ENCODE data around the gene NTNG2.

NTNG2 gene

DNA sequence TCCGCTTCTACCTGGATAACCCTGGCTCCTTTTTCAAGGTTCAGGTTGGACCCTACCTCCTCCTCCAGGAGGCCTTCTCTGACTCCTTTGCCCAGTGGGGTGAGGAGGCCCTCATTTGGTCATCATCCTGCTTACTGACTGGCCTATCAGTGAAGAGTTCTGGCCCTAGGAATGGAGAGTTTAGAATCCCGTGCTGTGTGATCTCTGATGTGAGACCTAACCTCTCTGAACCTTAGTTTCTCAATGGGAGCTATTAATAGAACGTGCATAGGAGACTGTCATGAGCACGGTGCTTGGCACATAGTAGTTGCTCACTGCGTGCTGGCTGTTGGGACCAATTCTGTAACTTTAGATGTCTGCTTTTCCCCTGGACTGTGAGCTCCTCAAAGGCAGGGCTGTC lies 10.3 kb downstream of the NTNG2 start:
- no peak for DNase-seq (ENCODE audit: extremely low read depth, insufficient read length)
- Histone ChIP-seq H3K4me3 (replicated peaks; ENCODE audit: low read depth, low read length) (no peak overlapping the region), H3K36me3 (ENCODE audit: control insufficient read depth, insufficient read depth, low read length) (no peaks in the 10 kb centered on the region), H3K27me3 (replicated peaks; ENCODE audit: control insufficient read depth, insufficient read depth, low read length) (no peaks in the 10 kb centered on the region; the same call in 1 of the 2 replicates)
- TF ChIP-seq, protein P1, sequence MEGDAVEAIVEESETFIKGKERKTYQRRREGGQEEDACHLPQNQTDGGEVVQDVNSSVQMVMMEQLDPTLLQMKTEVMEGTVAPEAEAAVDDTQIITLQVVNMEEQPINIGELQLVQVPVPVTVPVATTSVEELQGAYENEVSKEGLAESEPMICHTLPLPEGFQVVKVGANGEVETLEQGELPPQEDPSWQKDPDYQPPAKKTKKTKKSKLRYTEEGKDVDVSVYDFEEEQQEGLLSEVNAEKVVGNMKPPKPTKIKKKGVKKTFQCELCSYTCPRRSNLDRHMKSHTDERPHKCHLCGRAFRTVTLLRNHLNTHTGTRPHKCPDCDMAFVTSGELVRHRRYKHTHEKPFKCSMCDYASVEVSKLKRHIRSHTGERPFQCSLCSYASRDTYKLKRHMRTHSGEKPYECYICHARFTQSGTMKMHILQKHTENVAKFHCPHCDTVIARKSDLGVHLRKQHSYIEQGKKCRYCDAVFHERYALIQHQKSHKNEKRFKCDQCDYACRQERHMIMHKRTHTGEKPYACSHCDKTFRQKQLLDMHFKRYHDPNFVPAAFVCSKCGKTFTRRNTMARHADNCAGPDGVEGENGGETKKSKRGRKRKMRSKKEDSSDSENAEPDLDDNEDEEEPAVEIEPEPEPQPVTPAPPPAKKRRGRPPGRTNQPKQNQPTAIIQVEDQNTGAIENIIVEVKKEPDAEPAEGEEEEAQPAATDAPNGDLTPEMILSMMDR (IDR thresholded peaks at IDR 0.05; ENCODE audit: insufficient read depth, low read length, poor library complexity, severe bottlenecking) = no peak

DNA sequence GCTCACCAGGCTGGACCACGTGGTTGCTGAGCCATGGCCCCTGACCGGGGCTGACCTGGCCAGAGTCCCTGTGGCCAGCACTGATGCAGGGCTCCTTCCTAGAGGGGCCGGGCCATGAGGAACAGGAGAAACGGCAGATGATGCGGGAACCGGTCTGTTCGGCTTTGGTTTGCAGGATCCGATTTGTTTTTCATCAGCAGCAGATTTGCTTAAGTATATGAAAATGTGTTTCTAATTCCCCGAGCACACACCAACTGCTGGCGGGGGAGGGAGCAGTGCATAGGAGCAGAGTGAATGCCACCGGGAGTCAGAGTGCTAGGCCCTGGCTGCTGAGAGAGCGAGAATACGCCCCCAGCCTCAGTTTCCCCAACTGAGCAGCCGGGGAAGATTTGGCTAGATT lies 13.6 kb downstream of the NTNG2 start:
- H3K4me3 ChIP-seq (replicated peaks; ENCODE audit: low read depth, low read length) = no peak overlapping the region
- DNase-seq (ENCODE audit: extremely low read depth, insufficient read length) = no peak
- TF ChIP-seq, protein P1 (IDR thresholded peaks at IDR 0.05; ENCODE audit: insufficient read depth, low read length, poor library complexity, severe bottlenecking) = no peak
- H3K27me3 ChIP-seq (replicated peaks; ENCODE audit: control insufficient read depth, insufficient read depth, low read length) = no peaks in the 10 kb centered on the region; the same call in none of the 2 replicates
- H3K36me3 ChIP-seq (ENCODE audit: control insufficient read depth, insufficient read depth, low read length) = no peaks in the 10 kb centered on the region

DNA sequence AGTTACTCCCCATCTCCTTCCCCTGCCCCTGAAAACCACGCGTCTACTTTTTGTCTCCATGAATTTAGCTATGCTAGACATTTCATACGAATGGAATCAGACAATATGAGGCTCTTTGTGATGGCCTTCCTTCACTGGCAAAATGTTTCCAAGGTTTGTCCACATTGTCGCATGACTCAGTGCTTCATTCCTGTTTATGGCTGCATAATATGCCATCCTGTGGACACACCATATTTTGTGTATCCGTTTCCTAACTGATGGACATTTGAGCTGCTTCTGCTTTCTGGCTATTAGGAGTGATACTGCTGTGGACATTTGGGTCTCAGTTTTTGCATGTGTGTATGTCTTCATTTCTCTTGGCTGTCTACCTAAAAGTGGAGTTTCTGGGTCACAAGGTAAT lies 14.5 kb downstream of the NTNG2 start:
- H3K27me3 ChIP-seq (replicated peaks; ENCODE audit: control insufficient read depth, insufficient read depth, low read length) = no peaks in the 10 kb centered on the region; the same call in none of the 2 replicates

DNA sequence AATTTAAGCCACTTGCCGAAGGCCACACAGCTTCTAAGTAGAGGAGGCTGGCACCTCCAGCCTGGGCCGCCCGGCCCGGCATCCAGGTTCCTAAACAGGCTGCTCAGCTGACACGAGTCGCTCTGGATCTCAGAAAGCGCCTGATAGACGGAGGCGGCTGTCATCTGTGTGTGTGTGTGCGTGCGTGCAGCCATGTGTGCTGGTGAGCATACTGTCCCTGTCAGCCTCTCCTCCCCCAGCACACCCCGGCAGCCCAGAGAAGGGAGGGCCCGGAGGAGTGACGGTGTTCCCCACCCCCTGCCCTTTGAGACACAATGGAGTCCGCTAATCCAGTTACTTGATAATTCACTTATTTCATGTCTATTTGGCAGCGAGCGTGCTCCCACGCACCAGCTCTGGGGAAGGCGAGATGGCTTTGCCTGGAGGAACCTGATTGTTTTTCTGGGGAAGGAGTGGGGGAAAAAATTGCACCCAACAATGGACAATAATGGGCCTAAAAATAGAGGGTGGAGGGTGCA lies 20.0 kb downstream of the NTNG2 start:
- TF ChIP-seq, protein P1 (IDR thresholded peaks at IDR 0.05; ENCODE audit: insufficient read depth, low read length, poor library complexity, severe bottlenecking) = no peak
- no peak for DNase-seq (ENCODE audit: extremely low read depth, insufficient read length)
- H3K4me3 ChIP-seq (replicated peaks; ENCODE audit: low read depth, low read length) = no peak overlapping the region
- H3K27me3 ChIP-seq (replicated peaks; ENCODE audit: control insufficient read depth, insufficient read depth, low read length) = no peaks in the 10 kb centered on the region; the same call in none of the 2 replicates
- no peaks in the 10 kb centered on the region for H3K36me3 ChIP-seq (ENCODE audit: control insufficient read depth, insufficient read depth, low read length)

More for the DNA sequence above, 14.5 kb downstream of the NTNG2 start:
- Histone ChIP-seq H3K36me3 (ENCODE audit: control insufficient read depth, insufficient read depth, low read length) (no peaks in the 10 kb centered on the region), H3K4me3 (replicated peaks; ENCODE audit: low read depth, low read length) (no peak overlapping the region)
- TF ChIP-seq, protein P1 (IDR thresholded peaks at IDR 0.05; ENCODE audit: insufficient read depth, low read length, poor library complexity, severe bottlenecking) = no peak
- no peak for DNase-seq (ENCODE audit: extremely low read depth, insufficient read length)

DNA sequence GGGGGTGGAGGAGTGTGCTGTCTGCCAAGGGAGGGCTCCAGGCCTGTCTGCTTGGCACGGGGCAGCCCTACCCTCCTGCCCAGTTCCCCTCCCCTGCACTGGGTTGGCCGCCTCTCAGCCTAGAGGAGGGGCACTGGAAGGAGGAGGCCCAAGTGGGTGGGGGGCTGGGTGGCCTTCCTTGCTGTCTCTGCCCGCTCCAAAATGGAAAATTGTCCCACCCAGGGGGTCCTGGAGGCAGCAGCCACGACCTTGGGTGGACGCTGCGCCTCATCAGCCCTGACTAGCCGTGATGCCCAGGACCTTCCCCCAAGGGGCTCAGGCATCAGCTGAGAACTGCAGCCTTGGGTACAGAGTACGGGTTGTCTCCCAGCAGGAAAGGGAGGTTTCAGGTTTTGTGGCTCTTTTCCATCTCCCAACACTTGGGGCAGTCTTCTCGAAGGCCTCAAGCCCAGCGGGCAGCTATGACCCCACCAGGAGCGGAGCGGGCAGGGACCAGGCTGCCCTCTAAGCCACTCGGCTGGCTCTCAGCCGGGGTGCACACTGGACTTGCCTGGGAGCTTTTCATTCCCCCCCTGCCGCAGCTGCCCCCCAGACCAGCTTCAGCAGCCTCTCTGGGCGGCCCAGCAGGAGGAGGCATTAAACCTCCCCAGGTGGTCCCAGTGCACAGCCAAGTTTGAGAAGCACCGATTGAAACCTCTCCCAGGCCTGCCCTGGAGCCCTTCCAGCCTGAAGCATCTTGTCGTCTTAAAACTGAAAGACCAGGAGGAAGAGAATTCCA lies 20.6 kb downstream of the NTNG2 start:
- Histone ChIP-seq H3K27me3 (replicated peaks; ENCODE audit: control insufficient read depth, insufficient read depth, low read length) (no peaks in the 10 kb centered on the region; the same call in none of the 2 replicates), H3K4me3 (replicated peaks; ENCODE audit: low read depth, low read length) (no peak overlapping the region), H3K36me3 (ENCODE audit: control insufficient read depth, insufficient read depth, low read length) (no peaks in the 10 kb centered on the region)
- TF ChIP-seq, protein P1 (IDR thresholded peaks at IDR 0.05; ENCODE audit: insufficient read depth, low read length, poor library complexity, severe bottlenecking) = no peak
- no peak for DNase-seq (ENCODE audit: extremely low read depth, insufficient read length)

Data from GM06990 (cell line).